Measurements from ENCODE around the gene SGSM1.

SGSM1 gene

DNA sequence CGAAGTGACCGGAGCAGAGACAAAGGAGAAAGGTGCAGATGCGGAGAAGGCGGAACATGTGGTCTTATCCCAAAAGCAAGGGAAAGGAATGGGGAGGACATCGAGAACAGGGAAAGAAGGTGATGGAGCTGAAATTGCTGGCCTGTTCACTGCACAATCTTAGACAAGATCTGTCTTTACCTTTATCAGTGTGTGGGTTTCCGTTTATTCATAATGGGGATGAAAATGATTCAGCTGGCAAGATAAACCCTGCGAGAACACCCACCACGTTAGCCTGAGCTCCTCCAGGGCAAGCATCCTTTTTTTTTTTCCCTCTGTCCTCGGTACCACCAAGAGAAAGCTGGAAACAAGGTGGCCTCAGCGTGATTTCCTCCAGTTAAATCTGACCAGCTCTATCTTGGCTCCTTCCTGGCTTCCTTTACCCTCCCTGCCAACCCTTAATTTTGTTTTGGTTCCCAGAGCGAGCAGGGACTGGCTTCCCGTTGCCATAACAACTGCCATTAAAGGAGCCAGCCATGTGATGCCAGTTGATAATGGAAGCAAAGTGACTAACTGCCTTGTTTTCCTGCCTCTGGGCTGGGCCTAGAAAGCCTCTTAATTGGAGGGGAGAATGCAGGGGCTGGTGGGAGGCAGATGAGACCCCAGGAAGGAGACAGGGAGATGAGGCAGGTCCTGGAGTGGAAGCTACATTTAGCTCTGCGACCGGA lies 4.2 kb downstream of the SGSM1 start:
- no peaks in the 10 kb centered on the region for H3K9me3 ChIP-seq (ENCODE audit: insufficient read depth, low read depth, low read length)
- no peak overlapping the region for H3K27ac ChIP-seq (ENCODE audit: low read length)
- H3K27me3 ChIP-seq (ENCODE audit: insufficient read depth, low read length): peaks cover 8% of the 10 kb centered on the region

DNA sequence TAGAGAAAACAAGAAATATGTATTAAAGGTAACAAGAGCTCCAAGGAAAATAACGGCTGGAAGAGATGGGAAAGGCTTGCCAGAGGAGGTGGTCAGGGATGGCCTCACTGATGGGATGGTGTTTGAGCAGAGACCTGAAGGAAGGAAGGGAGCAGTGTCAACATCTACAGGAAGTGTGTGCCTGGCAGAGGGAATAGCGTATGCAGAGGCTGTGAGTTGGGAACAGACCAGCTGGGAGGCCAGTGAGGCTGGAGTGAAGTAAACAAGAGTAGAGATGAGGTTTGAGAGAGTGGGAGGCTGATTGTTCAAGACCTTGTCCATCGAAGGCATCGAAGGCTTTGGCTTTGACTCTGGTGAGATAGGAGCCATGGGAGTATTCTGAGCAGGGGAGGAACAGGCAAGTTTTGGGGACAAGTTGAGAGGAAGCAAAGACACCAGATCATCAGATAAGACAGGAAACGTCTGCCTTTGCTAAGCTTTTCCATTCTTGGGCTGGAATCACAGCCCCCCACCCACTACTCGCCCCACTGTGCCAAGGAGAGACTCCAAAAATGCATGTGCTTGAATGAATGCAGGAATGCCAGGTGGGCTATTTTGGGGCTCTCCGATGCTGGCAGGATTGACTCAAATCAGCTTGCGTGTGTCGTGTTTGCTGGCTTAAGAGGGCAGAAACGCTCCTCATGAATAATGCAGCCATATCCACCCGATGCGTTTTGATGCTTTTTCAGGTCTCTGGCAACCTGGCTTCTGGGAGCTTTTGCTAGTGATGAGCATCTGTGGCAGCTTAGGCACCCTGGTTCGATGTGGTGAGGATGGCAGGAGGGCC lies 7.2 kb downstream of the SGSM1 start:
- H3K9me3 ChIP-seq (ENCODE audit: insufficient read depth, low read depth, low read length): no peaks in the 10 kb centered on the region
- no peaks in the 10 kb centered on the region for H3K36me3 ChIP-seq (ENCODE audit: insufficient read depth, low read depth, low read length)
- no peaks in the 10 kb centered on the region for H3K4me1 ChIP-seq (ENCODE audit: insufficient read depth, low read length)
- no peak overlapping the region for H3K9ac ChIP-seq (ENCODE audit: low read depth, low read length)
- no peak overlapping the region for H3K27ac ChIP-seq (ENCODE audit: low read length)
- no peaks in the 10 kb centered on the region for H3K27me3 ChIP-seq (ENCODE audit: insufficient read depth, low read length)
- H3K4me3 ChIP-seq (ENCODE audit: low read length): no peak overlapping the region

More for the DNA sequence above, 4.2 kb downstream of the SGSM1 start:
- Histone ChIP-seq H3K9ac (ENCODE audit: low read depth, low read length) (no peak overlapping the region), H3K4me3 (ENCODE audit: low read length) (no peak overlapping the region), H3K4me1 (ENCODE audit: insufficient read depth, low read length) (no peaks in the 10 kb centered on the region), H3K36me3 (ENCODE audit: insufficient read depth, low read depth, low read length) (no peaks in the 10 kb centered on the region)

DNA sequence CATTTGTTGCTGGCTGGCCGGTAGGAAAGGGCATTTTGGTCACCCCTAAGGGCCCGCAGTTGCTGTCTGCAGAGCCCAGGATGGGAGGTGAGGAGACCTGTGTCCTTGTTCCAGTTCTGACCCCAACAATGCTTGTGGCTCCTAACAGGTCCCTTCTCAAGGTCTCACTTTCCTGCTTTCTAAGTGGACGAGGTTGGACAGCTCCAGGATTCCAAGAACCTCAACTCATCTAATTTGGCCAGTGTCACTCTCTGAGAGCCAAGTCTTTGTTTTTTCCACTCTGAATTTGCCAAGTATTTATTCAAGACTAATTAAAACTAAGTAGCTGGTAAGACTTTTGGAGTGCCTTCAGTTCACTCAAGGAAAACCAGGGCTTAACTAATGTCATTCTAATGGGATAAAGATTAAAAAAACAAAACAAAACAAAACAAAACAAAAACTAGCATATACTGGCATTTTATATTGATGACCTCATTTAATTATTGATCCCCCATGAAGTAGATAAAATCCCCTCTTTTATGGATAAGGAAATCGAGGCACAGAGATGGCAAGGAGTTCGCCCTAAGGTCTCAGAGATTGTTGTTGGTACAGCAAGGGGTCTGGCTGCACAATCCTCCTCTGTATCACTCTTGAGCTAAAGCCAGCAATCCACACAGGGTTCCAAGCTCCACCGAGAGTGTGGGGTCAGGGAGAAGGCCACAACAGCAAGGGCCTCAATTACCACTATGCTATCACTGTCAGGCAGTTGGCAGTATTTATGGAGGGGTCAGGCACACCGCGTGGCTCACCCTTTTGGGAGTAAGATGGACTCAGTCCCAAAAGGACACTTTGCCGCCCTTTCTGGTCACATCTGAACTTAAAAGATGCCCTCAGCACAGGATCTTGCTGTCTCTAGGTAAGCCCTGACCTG lies 8.1 kb downstream of the SGSM1 start:
- Histone ChIP-seq H3K27ac (ENCODE audit: low read length) (no peak overlapping the region), H3K9me3 (ENCODE audit: insufficient read depth, low read depth, low read length) (no peaks in the 10 kb centered on the region), H3K9ac (ENCODE audit: low read depth, low read length) (no peak overlapping the region), H3K4me1 (ENCODE audit: insufficient read depth, low read length) (no peaks in the 10 kb centered on the region), H3K4me3 (ENCODE audit: low read length) (no peak overlapping the region), H3K36me3 (ENCODE audit: insufficient read depth, low read depth, low read length) (no peaks in the 10 kb centered on the region), H3K27me3 (ENCODE audit: insufficient read depth, low read length) (no peaks in the 10 kb centered on the region)

DNA sequence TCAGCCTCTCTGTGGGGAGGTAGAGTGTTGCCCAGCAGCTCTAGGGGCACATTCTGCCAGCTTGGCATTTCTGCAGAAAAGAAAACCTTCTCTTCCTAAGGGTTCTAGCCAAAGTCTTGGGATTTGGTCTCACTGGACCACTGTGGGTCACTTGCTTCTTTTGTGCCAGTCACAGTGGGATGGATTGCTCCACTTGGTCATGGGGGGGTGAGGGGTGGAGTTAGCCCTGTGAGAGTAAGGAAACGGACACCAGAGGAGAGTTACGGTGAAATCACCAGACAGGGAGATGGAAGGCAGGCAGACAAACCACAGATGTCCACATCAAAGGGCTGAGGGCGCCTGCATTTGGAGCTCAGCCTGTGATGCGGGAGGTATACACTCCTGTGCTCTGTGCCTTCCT lies 10.8 kb downstream of the SGSM1 start:
- H3K36me3 ChIP-seq (ENCODE audit: insufficient read depth, low read depth, low read length): no peaks in the 10 kb centered on the region
- no peaks in the 10 kb centered on the region for H3K27me3 ChIP-seq (ENCODE audit: insufficient read depth, low read length)
- no peaks in the 10 kb centered on the region for H3K4me1 ChIP-seq (ENCODE audit: insufficient read depth, low read length)
- H3K9me3 ChIP-seq (ENCODE audit: insufficient read depth, low read depth, low read length): no peaks in the 10 kb centered on the region
- H3K9ac ChIP-seq (ENCODE audit: low read depth, low read length): no peak overlapping the region
- no peak overlapping the region for H3K4me3 ChIP-seq (ENCODE audit: low read length)
- H3K27ac ChIP-seq (ENCODE audit: low read length): no peak overlapping the region

DNA sequence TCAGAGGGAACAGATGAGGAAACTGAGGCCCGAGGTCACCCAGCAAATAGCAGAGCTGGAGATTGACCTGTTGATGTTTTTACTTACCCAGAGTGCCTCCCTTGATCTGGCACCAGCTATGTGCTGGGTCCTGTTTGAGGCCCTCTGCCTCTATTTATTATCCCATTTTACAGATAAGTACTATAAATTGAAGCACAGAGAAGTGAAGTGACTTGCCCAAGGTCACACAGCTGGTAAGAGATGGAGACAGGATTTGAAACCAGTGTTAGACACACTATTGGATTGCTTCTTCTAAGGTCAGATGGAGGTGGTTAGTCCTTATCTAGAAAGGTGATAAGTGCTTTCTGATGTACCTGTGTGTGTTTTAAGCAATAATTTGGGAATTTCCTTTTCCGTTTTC lies 13.5 kb downstream of the SGSM1 start:
- Histone ChIP-seq H3K4me3 (ENCODE audit: low read length) (no peak overlapping the region), H3K4me1 (ENCODE audit: insufficient read depth, low read length) (no peaks in the 10 kb centered on the region), H3K27me3 (ENCODE audit: insufficient read depth, low read length) (no peaks in the 10 kb centered on the region), H3K36me3 (ENCODE audit: insufficient read depth, low read depth, low read length) (no peaks in the 10 kb centered on the region), H3K27ac (ENCODE audit: low read length) (no peak overlapping the region), H3K9me3 (ENCODE audit: insufficient read depth, low read depth, low read length) (no peaks in the 10 kb centered on the region), H3K9ac (ENCODE audit: low read depth, low read length) (no peak overlapping the region)

DNA sequence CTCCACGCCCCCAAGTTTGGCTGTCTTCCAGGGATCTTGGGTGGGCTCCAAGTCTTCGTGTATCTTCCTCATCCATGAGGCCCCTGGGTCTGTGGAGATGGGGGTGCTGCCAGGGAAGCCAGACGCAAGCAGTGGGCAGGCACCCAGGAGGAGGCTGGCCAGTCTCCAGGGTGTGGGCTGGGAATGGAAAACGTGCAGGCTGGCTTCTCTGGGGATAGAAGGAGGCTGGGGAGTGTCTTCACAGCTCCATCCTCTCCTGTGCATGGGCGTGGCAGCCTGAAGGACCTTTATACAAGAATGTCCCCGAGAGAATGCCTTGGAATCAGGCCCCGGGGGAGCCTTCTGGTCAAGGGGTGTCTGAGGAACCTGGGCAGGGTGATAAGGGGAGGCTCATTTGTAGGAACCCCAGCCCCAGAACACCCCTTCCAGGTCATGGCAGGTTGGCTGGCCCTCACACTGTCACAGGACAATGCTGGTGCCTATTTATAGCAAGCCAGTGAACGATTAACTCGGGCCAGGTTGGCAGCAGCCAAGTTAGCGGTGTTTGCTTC lies 14.0 kb downstream of the SGSM1 start:
- Histone ChIP-seq H3K27ac (ENCODE audit: low read length) (no peak overlapping the region), H3K9me3 (ENCODE audit: insufficient read depth, low read depth, low read length) (no peaks in the 10 kb centered on the region), H3K9ac (ENCODE audit: low read depth, low read length) (no peak overlapping the region), H3K27me3 (ENCODE audit: insufficient read depth, low read length) (no peaks in the 10 kb centered on the region), H3K4me3 (ENCODE audit: low read length) (no peak overlapping the region), H3K36me3 (ENCODE audit: insufficient read depth, low read depth, low read length) (no peaks in the 10 kb centered on the region), H3K4me1 (ENCODE audit: insufficient read depth, low read length) (no peaks in the 10 kb centered on the region)

DNA sequence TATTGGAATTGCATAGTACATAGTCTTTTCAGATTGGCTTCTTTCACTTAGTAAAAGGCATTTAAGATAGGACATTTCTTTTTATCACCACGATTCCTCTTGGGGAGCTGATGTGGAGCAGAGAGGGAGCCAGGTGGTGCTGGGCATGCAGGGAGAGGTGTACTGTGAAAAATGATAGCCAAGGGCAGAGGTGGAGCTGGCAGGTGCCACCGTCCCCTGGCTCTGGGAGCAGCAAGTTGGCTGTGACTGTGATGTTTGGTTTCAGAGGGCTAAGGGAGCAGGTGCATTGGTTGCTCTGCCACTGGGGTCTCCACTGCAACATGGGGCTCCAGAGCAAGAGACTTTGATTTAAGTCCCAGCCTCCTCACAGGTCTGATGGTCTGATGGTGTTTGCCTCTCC lies 16.5 kb downstream of the SGSM1 start:
- Histone ChIP-seq H3K27me3 (ENCODE audit: insufficient read depth, low read length) (no peaks in the 10 kb centered on the region), H3K36me3 (ENCODE audit: insufficient read depth, low read depth, low read length) (no peaks in the 10 kb centered on the region), H3K4me1 (ENCODE audit: insufficient read depth, low read length) (no peaks in the 10 kb centered on the region), H3K9ac (ENCODE audit: low read depth, low read length) (no peak overlapping the region), H3K27ac (ENCODE audit: low read length) (no peak overlapping the region), H3K9me3 (ENCODE audit: insufficient read depth, low read depth, low read length) (no peaks in the 10 kb centered on the region), H3K4me3 (ENCODE audit: low read length) (no peak overlapping the region)

DNA sequence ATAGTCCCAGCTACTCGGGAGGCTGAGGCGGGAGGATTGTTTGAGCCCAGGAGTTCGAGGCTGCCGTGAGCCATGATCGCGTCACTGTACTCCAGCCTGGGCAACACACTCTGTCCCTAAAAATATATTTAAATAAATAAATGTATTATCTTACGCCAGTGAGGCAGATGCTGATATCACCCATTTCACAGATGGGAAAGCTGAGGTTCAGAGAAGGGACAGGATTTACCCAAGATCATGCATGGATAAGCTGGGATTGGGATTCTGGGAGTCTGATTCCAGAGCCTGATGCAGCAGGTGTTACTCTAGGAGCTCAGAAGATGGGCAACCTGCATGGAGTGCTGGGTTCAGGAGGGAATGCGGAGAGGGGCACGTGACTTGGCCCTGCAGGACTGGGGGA lies 17.8 kb downstream of the SGSM1 start:
- Histone ChIP-seq H3K36me3 (ENCODE audit: insufficient read depth, low read depth, low read length) (no peaks in the 10 kb centered on the region), H3K9ac (ENCODE audit: low read depth, low read length) (no peak overlapping the region), H3K27me3 (ENCODE audit: insufficient read depth, low read length) (no peaks in the 10 kb centered on the region), H3K27ac (ENCODE audit: low read length) (no peak overlapping the region), H3K4me1 (ENCODE audit: insufficient read depth, low read length) (no peaks in the 10 kb centered on the region), H3K9me3 (ENCODE audit: insufficient read depth, low read depth, low read length) (no peaks in the 10 kb centered on the region), H3K4me3 (ENCODE audit: low read length) (no peak overlapping the region)

DNA sequence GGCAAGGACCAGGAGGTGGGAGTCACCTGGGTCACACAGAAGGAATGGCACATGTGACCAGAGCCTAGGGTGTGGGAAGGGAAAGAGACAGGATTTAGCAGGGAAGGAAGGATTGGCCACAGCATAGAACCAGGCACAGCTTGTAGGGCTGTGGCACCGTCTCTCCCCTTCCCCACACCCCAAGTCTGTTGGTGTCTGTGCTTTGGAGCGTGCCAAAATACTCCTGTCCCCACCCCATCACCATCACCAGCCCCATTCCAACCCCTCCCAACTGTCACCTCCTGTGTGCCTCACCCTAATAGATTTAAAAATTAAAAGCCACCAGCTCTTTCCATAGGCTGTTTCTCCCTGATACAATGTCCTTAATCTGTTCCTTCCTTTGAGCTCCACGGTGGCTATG lies 18.2 kb downstream of the SGSM1 start:
- no peak overlapping the region for H3K27ac ChIP-seq (ENCODE audit: low read length)
- H3K27me3 ChIP-seq (ENCODE audit: insufficient read depth, low read length): no peaks in the 10 kb centered on the region
- no peaks in the 10 kb centered on the region for H3K9me3 ChIP-seq (ENCODE audit: insufficient read depth, low read depth, low read length)
- no peaks in the 10 kb centered on the region for H3K36me3 ChIP-seq (ENCODE audit: insufficient read depth, low read depth, low read length)
- no peaks in the 10 kb centered on the region for H3K4me1 ChIP-seq (ENCODE audit: insufficient read depth, low read length)
- no peak overlapping the region for H3K4me3 ChIP-seq (ENCODE audit: low read length)
- H3K9ac ChIP-seq (ENCODE audit: low read depth, low read length): no peak overlapping the region

DNA sequence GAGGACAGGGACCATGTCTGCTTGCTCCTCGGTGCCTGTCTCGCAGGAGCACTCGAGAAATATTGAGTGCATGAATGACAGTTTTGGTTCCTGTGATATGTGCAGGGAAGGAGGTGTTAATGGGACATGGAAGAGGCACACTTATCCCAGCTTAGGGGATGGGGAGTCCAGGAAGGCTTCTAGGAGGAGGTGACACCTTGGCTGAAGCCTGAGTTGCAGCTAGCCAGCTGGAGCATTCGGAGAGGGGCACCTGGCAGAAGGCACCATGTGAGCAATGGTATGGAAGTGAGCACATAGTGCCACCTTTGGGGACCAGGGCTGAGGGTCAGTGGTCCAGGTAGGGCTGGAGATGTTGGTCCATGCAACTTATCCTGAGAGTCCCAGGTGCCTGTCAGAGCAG lies 18.9 kb downstream of the SGSM1 start:
- no peaks in the 10 kb centered on the region for H3K36me3 ChIP-seq (ENCODE audit: insufficient read depth, low read depth, low read length)
- H3K9me3 ChIP-seq (ENCODE audit: insufficient read depth, low read depth, low read length): no peaks in the 10 kb centered on the region
- no peak overlapping the region for H3K9ac ChIP-seq (ENCODE audit: low read depth, low read length)
- H3K27me3 ChIP-seq (ENCODE audit: insufficient read depth, low read length): no peaks in the 10 kb centered on the region
- no peak overlapping the region for H3K4me3 ChIP-seq (ENCODE audit: low read length)
- no peak overlapping the region for H3K27ac ChIP-seq (ENCODE audit: low read length)
- H3K4me1 ChIP-seq (ENCODE audit: insufficient read depth, low read length): no peaks in the 10 kb centered on the region

DNA sequence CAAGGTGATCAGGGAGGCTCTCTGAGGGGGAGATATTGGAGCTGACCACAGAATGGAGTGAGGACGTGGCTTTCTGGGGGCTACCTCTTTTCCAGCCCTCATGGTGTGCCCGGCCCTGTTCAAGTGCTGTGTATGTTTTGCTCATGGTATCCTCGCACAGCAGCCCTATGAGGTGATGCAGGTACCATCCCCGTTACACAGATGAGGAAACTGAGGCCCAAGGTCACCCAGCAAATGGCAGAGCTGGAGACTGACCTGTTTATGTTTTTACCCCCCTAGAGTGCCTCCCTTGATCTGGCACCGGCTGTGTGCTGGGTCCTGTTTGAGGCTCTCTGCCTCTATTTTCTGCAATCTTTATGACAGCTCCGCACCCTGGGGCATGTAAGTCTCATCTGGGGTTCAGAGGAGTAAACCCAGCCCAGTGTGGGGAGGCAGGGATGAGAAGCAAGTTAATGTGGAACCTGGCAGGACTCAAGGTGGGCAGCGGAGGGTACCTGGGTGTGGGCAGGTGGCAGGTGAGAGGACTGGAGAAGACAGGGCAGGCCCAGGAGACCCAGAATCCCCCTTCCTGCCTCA lies 20.8 kb downstream of the SGSM1 start:
- H3K27ac ChIP-seq (ENCODE audit: low read length): no peak overlapping the region
- no peaks in the 10 kb centered on the region for H3K36me3 ChIP-seq (ENCODE audit: insufficient read depth, low read depth, low read length)
- H3K4me3 ChIP-seq (ENCODE audit: low read length): no peak overlapping the region
- peaks cover 4% of the 10 kb centered on the region; the same call in 1 of the 2 replicates for H3K4me1 ChIP-seq (ENCODE audit: insufficient read depth, low read length)
- H3K27me3 ChIP-seq (ENCODE audit: insufficient read depth, low read length): no peaks in the 10 kb centered on the region
- no peak overlapping the region for H3K9ac ChIP-seq (ENCODE audit: low read depth, low read length)
- H3K9me3 ChIP-seq (ENCODE audit: insufficient read depth, low read depth, low read length): no peaks in the 10 kb centered on the region
